Spinal cord (tissue), 10 donors: ENCODE data around the gene CDK12. TPM values are rescaled to one million over a fixed set of nuclear protein-coding genes. Genes with fewer than 3 reads are reported as not detected.
"Not testable (repeated sequence)": the region's sequence is repeated elsewhere in the genome, so short reads cannot be mapped to it uniquely, and the experiment has no call there.

Experiments
- DNase-seq, 6 donors: peaks; one replicate each; pipeline versions ENCODE4 v3.0.0 to v3.0.0-alpha.2; 2013 to 2015; ENCODE audit warnings: low spot score in 6 of 6, low read depth in 4 of 6
- H3K27ac ChIP-seq: one replicate; pipeline ENCODE4 v1.5.1; 2013; ENCODE audit warnings: low read depth, low read length, control low read depth
- H3K27me3 ChIP-seq: one replicate; pipeline ENCODE4 v1.6.1; 2013; ENCODE audit warnings: low read length; ENCODE audit not compliant: control insufficient read depth, insufficient read depth
- H3K36me3 ChIP-seq: one replicate; pipeline ENCODE4 v1.6.1; 2013; ENCODE audit warnings: low read length; ENCODE audit not compliant: control insufficient read depth, insufficient read depth
- H3K4me1 ChIP-seq: one replicate; pipeline ENCODE4 v1.6.1; 2013; ENCODE audit warnings: low read length; ENCODE audit not compliant: control insufficient read depth, insufficient read depth
- H3K4me3 ChIP-seq: one replicate; pipeline ENCODE4 v1.5.1; 2013; ENCODE audit warnings: low read depth, low read length, control low read depth
- H3K9me3 ChIP-seq: one replicate; pipeline ENCODE4 v1.6.1; 2013; ENCODE audit warnings: low read length; ENCODE audit not compliant: control insufficient read depth, insufficient read depth
- WGBS: methylation state at CpG from one replicate; pipeline ENCODE4 v1.1.5; 2013; ENCODE audit warnings: missing lambda C conversion rate; ENCODE audit not compliant: insufficient coverage; 5-methylcytosine and 5-hydroxymethylcytosine counted together
- polyA plus RNA-seq, 2 donors: library from polyadenylated mRNA; unstranded; fragments of 120-200 nt; gene quantifications; one replicate each; pipeline ENCODE4 v1.2.1, GENCODE V29; 2013; ENCODE audit not compliant: insufficient read length in 2 of 2
- total RNA-seq, 2 donors: library from RNA; depleted of rRNA in 1 of 2; stranded (reverse); fragments of 120-200 nt in 1 of 2; fragments of >200 nt in 1 of 2; gene quantifications; one replicate each; pipeline versions ENCODE4 v1.2.3 to v1.2.4, GENCODE V29; 2013 to 2014
- donor health status: healthy.

The CDK12 gene
- total and polyA plus RNA-seq, 4 donors, result 23.9 to 44.3 (median 33.1) TPM

DNA sequence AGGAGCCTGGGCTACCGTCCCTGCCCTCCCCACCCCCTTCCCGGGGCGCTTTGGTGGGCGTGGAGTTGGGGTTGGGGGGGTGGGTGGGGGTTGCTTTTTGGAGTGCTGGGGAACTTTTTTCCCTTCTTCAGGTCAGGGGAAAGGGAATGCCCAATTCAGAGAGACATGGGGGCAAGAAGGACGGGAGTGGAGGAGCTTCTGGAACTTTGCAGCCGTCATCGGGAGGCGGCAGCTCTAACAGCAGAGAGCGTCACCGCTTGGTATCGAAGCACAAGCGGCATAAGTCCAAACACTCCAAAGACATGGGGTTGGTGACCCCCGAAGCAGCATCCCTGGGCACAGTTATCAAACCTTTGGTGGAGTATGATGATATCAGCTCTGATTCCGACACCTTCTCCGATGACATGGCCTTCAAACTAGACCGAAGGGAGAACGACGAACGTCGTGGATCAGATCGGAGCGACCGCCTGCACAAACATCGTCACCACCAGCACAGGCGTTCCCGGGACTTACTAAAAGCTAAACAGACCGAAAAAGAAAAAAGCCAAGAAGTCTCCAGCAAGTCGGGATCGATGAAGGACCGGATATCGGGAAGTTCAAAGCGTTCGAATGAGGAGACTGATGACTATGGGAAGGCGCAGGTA is 762 bp downstream of the CDK12 start:
- Histone ChIP-seq H3K9me3 (no peaks in the 10 kb centered on the region), H3K36me3 (peaks cover 2% of the 10 kb centered on the region), H3K4me1 (peaks cover 21% of the 10 kb centered on the region), H3K4me3 (peak overlapping the region; percentile 96), H3K27me3 (no peaks in the 10 kb centered on the region), H3K27ac (peak overlapping the region; percentile 99)
- DNase-seq, result peak in 3 of 6 donors; percentile 22 to 43 (median 33)
- WGBS, result under 1% methylated on average over 27 of the region's 34 CpGs

DNA sequence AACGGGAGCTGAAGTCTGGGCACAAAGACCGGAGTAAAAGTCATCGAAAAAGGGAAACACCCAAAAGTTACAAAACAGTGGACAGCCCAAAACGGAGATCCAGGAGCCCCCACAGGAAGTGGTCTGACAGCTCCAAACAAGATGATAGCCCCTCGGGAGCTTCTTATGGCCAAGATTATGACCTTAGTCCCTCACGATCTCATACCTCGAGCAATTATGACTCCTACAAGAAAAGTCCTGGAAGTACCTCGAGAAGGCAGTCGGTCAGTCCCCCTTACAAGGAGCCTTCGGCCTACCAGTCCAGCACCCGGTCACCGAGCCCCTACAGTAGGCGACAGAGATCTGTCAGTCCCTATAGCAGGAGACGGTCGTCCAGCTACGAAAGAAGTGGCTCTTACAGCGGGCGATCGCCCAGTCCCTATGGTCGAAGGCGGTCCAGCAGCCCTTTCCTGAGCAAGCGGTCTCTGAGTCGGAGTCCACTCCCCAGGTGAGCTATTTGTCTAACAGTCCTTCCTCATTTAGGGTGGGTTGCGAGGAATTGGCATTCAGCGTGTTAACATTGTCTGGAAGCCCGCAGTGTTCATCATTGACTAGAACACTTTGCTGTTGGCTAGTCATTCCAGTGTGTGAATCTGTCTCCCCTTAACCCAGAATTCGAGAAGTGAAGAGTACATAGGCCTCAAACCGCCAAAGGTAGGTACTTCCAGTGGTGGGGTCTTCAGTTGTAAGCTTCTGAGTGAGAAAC is 1.5 kb downstream of the CDK12 start:
- peak overlapping the region; percentile 96 for H3K4me3 ChIP-seq
- DNase-seq, result peak in 1 of 6 donors; percentile 12
- peak overlapping the region; percentile 99 for H3K27ac ChIP-seq
- no peaks in the 10 kb centered on the region for H3K9me3 ChIP-seq
- 2% methylated on average over 25 of the region's 28 CpGs for WGBS
- H3K27me3 ChIP-seq, result no peaks in the 10 kb centered on the region
- H3K36me3 ChIP-seq, result peaks cover 2% of the 10 kb centered on the region
- peaks cover 21% of the 10 kb centered on the region for H3K4me1 ChIP-seq

DNA sequence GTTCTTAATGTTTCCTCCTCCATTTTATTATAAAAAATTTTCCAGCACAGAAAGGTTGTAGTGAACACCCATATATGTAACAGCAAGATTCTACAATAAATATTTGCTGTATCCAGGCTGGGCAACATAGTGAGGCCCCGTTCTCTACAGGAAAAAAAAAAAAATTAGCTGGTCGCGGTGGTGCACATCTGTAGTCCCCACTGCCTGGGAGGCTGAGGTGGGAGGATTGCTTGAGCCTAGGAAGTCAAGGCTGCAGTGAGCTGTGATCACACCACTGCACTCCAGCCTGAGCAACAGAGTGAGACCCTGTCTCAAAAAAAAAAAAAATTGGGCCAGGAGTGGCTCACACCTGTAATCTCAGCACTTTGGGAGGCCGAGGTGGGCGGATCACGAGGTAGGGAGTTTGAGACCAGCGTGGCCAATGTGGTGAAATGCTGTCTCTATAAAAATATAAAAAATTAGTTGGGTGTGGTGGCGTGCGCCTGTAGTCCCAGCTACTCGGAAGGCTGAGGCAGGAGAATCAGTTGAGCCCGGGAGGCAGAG is 3.4 kb downstream of the CDK12 start:
- 76% methylated on average over 9 of the region's 11 CpGs for WGBS
- H3K27me3 ChIP-seq, H3K36me3 ChIP-seq, H3K27ac ChIP-seq, H3K9me3 ChIP-seq, DNase-seq: not testable (repeated sequence)
- H3K4me1 ChIP-seq, result peaks cover 21% of the 10 kb centered on the region
- peak overlapping the region; percentile 5 for H3K4me3 ChIP-seq

DNA sequence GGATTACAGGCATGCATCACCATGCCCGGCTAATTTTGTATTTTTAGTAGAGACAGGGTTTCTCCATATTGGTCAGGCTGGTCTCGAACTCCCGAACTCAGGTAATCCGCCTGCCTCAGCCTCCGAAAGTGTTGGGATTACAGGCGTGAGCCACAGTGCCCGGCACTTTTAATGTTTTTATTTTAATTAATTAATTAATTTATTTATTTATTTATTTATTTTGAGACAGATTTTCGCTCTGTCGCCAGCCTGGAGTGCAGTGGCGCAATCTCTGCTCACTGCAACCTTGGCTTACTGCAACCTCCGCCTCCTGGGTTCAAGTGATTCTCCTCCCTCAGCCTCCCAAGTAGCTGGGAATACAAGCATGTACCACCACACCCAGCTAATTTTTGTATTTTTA is 7.3 kb downstream of the CDK12 start:
- H3K27ac ChIP-seq, H3K4me3 ChIP-seq, DNase-seq, H3K27me3 ChIP-seq, H3K9me3 ChIP-seq: not testable (repeated sequence)
- peaks cover 16% of the 10 kb centered on the region for H3K4me1 ChIP-seq
- peaks cover 24% of the 10 kb centered on the region for H3K36me3 ChIP-seq
- 100% methylated on average over 4 of the region's 11 CpGs for WGBS

DNA sequence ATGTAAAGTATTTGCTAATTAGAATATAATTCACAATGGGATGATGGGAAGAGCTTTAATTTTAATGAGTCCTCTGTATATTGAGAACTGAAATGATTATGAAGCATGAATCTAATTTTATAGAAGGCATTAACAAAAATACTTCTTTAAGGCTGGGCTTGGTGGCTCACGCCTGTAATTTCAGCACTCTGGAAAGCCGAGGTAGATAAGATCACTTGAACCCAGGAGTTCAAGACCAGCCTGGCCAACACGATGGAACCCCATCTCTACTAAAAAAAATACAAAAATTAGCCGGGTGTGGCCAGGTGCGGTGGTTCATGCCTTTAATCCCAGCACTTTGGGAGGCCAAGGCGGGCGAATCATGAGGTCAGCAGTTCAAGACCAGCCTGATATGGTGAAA is 12.0 kb downstream of the CDK12 start:
- H3K36me3 ChIP-seq, result peaks cover 36% of the 10 kb centered on the region

DNA sequence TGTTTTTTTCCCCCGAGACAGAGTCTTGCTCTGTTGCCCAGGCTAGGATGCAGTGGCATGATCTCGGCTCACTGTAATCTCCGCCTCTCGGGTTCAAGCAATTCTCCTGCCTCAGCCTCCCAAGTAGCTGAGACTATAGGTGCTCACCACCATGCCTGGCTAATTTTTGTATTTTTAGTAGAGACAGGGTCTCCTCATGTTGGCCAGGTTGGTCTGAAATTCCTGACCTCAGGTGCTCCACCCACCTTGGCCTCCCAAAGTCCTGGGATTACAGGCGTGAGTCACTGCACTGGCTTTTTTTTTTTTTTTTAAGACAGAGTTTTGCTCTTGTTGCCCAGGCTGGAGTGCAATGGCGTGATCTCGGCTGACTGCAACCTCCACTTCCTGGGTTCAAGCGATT is 18.3 kb downstream of the CDK12 start:
- not testable (repeated sequence) for H3K27me3 ChIP-seq, DNase-seq, H3K27ac ChIP-seq, H3K9me3 ChIP-seq, H3K4me1 ChIP-seq, H3K4me3 ChIP-seq
- 83% methylated on average over 1 of the region's 8 CpGs for WGBS
- peaks cover 45% of the 10 kb centered on the region for H3K36me3 ChIP-seq

More for the DNA sequence above, 12.0 kb downstream of the CDK12 start:
- H3K27ac ChIP-seq, result no peak overlapping the region
- no peaks in the 10 kb centered on the region for H3K9me3 ChIP-seq
- no peak overlapping the region for H3K4me3 ChIP-seq
- no peak for DNase-seq
- H3K4me1 ChIP-seq, result no peaks in the 10 kb centered on the region
- no peaks in the 10 kb centered on the region for H3K27me3 ChIP-seq
- WGBS, result 100% methylated on average over 5 of the region's 7 CpGs

DNA sequence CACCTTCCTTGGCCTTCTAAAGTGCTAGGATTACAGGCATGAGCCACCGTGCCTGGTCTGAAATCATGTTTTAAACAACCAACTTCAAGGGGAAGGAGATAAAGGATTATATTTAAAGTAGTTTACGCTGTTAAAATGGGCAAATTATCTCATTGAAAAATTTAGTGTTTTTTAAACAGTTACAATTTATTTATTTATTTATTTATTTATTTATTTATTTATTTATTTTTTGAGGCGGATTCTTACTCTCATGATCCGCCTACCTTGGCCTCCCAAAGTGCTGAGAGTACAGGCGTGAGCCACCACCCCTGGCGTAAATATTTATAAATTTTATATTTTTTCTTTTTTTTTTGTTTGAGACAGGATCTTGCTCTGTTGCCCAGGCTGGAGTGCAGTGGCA is 22.2 kb downstream of the CDK12 start:
- Histone ChIP-seq H3K27me3 (no peaks in the 10 kb centered on the region), H3K9me3 (no peaks in the 10 kb centered on the region), H3K36me3 (peaks cover 36% of the 10 kb centered on the region), H3K4me1 (no peaks in the 10 kb centered on the region), H3K27ac (no peak overlapping the region), H3K4me3 (no peak overlapping the region)
- DNase-seq, result no peak
- WGBS, result no CpG with 5 or more reads among the region's 6 CpGs

DNA sequence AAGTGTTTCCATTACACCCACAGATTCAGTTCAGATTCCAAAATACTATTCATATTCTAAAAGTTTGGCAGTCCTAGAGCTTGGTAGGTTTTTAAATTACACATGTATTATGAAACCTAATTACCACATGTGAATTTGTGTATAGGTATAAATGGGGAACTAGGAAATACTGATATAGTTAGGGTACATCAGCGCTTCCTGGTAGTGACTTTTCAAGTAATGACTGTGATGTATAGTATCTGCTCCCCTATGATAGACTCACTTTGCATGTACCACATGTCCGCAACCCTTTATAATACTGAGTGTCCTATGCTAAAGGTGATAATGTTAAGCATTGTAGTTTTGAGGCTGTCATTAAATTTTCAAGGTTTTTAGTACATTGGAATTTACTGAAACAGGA is 22.9 kb downstream of the CDK12 start:
- H3K4me3 ChIP-seq, result no peak overlapping the region
- H3K27ac ChIP-seq, result no peak overlapping the region
- H3K9me3 ChIP-seq, result no peaks in the 10 kb centered on the region
- H3K36me3 ChIP-seq, result peaks cover 39% of the 10 kb centered on the region
- no peaks in the 10 kb centered on the region for H3K27me3 ChIP-seq
- no peaks in the 10 kb centered on the region for H3K4me1 ChIP-seq
- DNase-seq, result no peak
- no CpG with 5 or more reads among the region's 2 CpGs for WGBS

DNA sequence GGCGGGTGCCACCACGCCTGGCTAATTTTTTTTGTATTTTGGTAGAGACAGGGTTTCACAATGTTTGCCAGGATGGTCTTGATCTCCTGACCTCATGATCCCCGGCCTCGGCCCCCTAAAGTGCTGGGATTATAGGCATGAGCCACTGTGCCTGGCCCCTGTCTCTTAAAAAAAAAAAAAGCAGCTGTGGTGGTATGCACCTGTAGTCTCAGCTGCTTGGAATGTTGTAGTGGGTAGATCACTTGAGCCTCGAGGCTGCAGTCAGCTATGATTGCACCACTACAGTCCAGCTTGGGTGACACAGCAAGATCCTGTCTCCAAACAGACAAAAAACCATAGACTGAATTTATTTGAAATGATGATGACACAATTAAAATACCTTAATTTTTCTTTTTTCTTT is 24.3 kb downstream of the CDK12 start:
- Histone ChIP-seq H3K27me3 (no peaks in the 10 kb centered on the region), H3K9me3 (no peaks in the 10 kb centered on the region), H3K27ac (no peak overlapping the region), H3K4me3 (no peak overlapping the region), H3K4me1 (no peaks in the 10 kb centered on the region), H3K36me3 (peaks cover 33% of the 10 kb centered on the region)
- WGBS, result 100% methylated on average over 4 of the region's 5 CpGs
- DNase-seq, result no peak

DNA sequence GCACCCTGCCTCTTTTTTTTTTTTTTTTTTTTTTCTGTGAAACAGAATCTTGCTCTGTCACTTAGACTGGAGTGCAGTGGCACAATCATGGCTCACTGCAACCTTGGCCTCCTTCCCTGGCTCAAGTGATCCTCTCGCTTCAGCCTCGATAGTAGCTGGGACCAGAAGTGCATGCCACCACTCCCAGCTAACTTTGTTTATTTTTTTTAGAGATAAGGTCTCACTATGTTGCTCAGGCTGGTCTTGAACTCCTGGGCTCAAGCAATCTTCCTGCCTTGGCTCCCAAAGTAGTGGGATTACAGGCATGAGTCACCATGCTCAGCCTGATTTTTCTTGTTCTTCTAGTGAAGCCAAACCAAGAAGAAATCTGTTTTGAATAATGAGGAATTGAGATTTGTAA is 25.0 kb downstream of the CDK12 start:
- no CpG with 5 or more reads among the region's 2 CpGs for WGBS
- no peaks in the 10 kb centered on the region for H3K27me3 ChIP-seq
- DNase-seq, result no peak
- H3K9me3 ChIP-seq, result no peaks in the 10 kb centered on the region
- peaks cover 33% of the 10 kb centered on the region for H3K36me3 ChIP-seq
- no peak overlapping the region for H3K27ac ChIP-seq
- no peaks in the 10 kb centered on the region for H3K4me1 ChIP-seq
- no peak overlapping the region for H3K4me3 ChIP-seq
